WTC11 (cell line): ENCODE measurements around the gene MYOC.
"Not testable (repeated sequence)": the region's sequence is repeated elsewhere in the genome, so short reads cannot be mapped to it uniquely, and the experiment has no call there.

Experiments
- ELF4 ChIP-seq: sonication (generic); formaldehyde crosslinking; IDR thresholded peaks from 2 replicates; pipeline ENCODE4 v1.8.1; 2022; ENCODE audit warnings: low read depth, mild to moderate bottlenecking, moderate library complexity, missing genetic modification reagents
- FOXP1 ChIP-seq: sonication (generic); formaldehyde crosslinking; IDR thresholded peaks from 2 replicates; pipeline ENCODE4 v1.8.0; 2022; ENCODE audit warnings: missing genetic modification reagents, mild to moderate bottlenecking, moderate library complexity, borderline replicate concordance
- NFYB ChIP-seq: sonication (generic); formaldehyde crosslinking; conservative IDR thresholded peaks from 2 replicates; pipeline ENCODE4 v1.8.0; 2022; ENCODE audit warnings: low read depth, missing genetic modification reagents
- PRRX2 ChIP-seq: fragments of 250-450 bp; sonication (Bioruptor Pico); IDR thresholded peaks from 2 replicates; pipeline ENCODE4 v1.8.0; 2021; ENCODE audit warnings: mild to moderate bottlenecking
- SMAD3 ChIP-seq: sonication (generic); formaldehyde crosslinking; IDR thresholded peaks from 2 replicates; pipeline ENCODE4 v1.8.0; 2022; ENCODE audit warnings: missing genetic modification reagents, mild to moderate bottlenecking, borderline replicate concordance
- TF ChIP-seq, protein P1 (sequence below): fragments of 200-600 bp; IDR thresholded peaks from 2 replicates; pipeline ENCODE4 v1.8.0; 2022; ENCODE audit warnings: antibody characterized with exemption
- TF ChIP-seq, protein P2 (sequence below): sonication (generic); formaldehyde crosslinking; conservative IDR thresholded peaks from 2 replicates; pipeline ENCODE4 v1.8.1; 2022; ENCODE audit warnings: mild to moderate bottlenecking, missing genetic modification reagents
- TF ChIP-seq, protein P3 (sequence below): sonication (generic); formaldehyde crosslinking; IDR thresholded peaks from 2 replicates; pipeline ENCODE4 v1.8.1; 2023; ENCODE audit warnings: mild to moderate bottlenecking, missing genetic modification reagents, moderate library complexity
- TF ChIP-seq, protein P4 (sequence below): sonication (generic); formaldehyde crosslinking; IDR thresholded peaks from 2 replicates; pipeline ENCODE4 v1.8.0; 2022; ENCODE audit warnings: missing genetic modification reagents
- TF ChIP-seq, protein P5 (sequence below): sonication (generic); formaldehyde crosslinking; IDR thresholded peaks from 2 replicates; pipeline ENCODE4 v1.8.1; 2022; ENCODE audit warnings: mild to moderate bottlenecking, moderate library complexity, missing genetic modification reagents

DNA sequence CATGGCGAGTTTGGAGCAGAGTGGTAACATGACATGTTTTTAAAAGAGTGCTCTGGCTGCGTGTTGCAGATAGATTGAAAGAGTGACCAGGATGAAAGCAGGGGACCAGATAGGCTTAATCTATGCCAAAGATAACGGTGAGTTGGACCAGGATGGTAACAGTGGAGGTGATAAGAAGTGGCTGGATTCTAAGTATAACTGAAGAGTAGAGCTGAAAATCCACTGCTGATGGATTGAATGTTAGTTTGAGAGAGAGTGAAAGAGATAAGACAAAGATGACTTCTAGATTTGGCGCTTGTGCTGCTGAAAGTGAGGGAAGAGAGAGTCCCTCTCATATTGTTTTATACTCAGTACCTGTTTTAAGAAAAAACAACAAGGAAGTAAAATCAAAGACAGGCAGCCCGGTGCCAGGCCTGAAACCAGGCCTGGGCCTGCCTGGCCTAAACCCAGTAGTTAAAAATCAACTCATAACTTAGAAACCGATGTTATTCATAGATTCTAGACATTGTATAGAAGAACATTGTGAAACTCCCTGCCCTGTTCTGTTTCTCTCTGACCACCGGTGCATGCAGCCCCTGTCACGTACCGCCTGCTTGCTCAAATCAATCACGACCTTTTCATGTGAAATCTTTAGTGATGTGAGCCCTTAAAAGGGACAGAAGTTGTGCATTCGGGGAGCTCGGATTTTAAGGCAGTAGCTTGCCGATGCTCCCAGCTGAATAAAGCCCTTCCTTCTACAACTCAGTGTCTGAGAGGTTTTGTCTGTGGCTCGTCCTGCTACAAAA, 37.2 kb downstream of the MYOC start:
- TF ChIP-seq, protein P1, sequence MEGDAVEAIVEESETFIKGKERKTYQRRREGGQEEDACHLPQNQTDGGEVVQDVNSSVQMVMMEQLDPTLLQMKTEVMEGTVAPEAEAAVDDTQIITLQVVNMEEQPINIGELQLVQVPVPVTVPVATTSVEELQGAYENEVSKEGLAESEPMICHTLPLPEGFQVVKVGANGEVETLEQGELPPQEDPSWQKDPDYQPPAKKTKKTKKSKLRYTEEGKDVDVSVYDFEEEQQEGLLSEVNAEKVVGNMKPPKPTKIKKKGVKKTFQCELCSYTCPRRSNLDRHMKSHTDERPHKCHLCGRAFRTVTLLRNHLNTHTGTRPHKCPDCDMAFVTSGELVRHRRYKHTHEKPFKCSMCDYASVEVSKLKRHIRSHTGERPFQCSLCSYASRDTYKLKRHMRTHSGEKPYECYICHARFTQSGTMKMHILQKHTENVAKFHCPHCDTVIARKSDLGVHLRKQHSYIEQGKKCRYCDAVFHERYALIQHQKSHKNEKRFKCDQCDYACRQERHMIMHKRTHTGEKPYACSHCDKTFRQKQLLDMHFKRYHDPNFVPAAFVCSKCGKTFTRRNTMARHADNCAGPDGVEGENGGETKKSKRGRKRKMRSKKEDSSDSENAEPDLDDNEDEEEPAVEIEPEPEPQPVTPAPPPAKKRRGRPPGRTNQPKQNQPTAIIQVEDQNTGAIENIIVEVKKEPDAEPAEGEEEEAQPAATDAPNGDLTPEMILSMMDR: not testable (repeated sequence)
- TF ChIP-seq FOXP1 (CRISPR knock-in tag); ELF4 (CRISPR knock-in tag); PRRX2; SMAD3 (CRISPR knock-in tag); NFYB (CRISPR knock-in tag): not testable (repeated sequence)
- TF ChIP-seq, protein P2, sequence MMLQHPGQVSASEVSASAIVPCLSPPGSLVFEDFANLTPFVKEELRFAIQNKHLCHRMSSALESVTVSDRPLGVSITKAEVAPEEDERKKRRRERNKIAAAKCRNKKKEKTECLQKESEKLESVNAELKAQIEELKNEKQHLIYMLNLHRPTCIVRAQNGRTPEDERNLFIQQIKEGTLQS (CRISPR knock-in tag): not testable (repeated sequence)
- TF ChIP-seq, protein P3, sequence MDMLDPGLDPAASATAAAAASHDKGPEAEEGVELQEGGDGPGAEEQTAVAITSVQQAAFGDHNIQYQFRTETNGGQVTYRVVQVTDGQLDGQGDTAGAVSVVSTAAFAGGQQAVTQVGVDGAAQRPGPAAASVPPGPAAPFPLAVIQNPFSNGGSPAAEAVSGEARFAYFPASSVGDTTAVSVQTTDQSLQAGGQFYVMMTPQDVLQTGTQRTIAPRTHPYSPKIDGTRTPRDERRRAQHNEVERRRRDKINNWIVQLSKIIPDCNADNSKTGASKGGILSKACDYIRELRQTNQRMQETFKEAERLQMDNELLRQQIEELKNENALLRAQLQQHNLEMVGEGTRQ (CRISPR knock-in tag): not testable (repeated sequence)
- TF ChIP-seq, protein P4, sequence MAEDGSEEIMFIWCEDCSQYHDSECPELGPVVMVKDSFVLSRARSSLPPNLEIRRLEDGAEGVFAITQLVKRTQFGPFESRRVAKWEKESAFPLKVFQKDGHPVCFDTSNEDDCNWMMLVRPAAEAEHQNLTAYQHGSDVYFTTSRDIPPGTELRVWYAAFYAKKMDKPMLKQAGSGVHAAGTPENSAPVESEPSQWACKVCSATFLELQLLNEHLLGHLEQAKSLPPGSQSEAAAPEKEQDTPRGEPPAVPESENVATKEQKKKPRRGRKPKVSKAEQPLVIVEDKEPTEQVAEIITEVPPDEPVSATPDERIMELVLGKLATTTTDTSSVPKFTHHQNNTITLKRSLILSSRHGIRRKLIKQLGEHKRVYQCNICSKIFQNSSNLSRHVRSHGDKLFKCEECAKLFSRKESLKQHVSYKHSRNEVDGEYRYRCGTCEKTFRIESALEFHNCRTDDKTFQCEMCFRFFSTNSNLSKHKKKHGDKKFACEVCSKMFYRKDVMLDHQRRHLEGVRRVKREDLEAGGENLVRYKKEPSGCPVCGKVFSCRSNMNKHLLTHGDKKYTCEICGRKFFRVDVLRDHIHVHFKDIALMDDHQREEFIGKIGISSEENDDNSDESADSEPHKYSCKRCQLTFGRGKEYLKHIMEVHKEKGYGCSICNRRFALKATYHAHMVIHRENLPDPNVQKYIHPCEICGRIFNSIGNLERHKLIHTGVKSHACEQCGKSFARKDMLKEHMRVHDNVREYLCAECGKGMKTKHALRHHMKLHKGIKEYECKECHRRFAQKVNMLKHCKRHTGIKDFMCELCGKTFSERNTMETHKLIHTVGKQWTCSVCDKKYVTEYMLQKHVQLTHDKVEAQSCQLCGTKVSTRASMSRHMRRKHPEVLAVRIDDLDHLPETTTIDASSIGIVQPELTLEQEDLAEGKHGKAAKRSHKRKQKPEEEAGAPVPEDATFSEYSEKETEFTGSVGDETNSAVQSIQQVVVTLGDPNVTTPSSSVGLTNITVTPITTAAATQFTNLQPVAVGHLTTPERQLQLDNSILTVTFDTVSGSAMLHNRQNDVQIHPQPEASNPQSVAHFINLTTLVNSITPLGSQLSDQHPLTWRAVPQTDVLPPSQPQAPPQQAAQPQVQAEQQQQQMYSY: not testable (repeated sequence)
- TF ChIP-seq, protein P5, sequence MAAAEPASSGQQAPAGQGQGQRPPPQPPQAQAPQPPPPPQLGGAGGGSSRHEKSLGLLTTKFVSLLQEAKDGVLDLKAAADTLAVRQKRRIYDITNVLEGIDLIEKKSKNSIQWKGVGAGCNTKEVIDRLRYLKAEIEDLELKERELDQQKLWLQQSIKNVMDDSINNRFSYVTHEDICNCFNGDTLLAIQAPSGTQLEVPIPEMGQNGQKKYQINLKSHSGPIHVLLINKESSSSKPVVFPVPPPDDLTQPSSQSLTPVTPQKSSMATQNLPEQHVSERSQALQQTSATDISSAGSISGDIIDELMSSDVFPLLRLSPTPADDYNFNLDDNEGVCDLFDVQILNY: not testable (repeated sequence)
